ENCODE measurements around the gene NEK4.

Gene NEK4

DNA sequence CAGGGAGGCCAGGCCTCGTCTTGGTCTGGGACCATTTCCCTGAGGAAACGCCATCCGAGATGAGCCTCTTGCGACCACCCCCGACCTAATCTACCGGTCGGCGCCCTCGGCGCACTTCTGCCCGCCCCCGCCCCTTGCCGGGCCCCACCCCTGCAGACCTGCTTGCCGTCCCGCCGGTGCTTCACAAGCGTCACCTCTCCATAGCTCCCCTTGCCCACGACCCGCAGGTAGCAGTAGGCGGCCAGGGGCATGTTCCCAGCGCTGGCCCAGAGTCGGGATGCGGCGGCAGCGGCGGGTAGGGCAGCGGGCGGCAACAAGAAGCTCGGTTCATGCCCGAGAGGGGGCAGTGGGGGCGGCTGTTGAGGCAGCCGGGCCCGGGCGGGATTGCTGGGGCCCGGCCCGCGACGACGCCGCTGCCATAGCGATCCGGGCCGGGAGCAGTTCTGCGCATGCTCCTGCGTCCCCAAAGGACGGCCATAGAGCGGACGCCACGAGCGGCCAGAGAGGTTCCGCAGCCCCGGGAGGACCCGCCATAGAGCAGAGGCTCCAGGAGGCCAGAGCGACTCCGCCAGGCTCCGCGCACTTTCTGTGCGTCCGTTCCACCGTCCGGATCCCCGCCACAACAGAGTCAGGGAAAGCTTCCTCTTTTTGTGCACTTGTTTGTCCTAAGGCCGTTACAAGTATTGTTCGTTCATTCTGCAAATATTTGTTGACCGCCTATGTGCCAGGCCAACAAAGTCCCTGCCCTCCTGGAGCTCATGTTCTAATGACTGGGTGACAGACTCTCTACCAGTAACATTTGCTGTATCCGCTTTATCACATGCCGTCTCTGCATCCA lies at the start of gene NEK4:
Gene NEK4 (minus strand): TSS at position 445 of the 838 bp plus-strand sequence. CDS start 194 bp downstream, at position 251.
- peak; percentile 82 for DNase-seq (ENCODE audit: low read depth)

DNA sequence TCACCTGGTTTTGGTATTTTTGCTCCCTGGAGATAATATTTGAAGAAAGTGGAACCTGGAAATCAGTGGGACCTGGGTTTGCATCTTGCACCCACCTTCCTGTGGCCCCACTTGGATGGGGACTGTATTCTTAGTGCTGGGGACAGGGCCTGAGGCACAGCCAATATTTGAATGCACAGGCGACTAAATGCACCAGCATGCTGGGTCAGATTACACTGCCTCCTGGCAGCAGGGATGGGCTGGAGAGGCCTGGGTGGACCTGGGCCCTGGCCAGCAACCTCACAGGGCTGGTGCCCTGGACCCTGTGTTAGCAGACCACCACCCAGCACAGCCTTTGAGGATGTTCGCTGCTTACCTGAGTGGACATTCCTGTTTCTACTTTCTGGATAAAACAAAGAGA lies 49.2 kb upstream of the NEK4 start:
- DNase-seq (ENCODE audit: low read depth), result no peak

DNA sequence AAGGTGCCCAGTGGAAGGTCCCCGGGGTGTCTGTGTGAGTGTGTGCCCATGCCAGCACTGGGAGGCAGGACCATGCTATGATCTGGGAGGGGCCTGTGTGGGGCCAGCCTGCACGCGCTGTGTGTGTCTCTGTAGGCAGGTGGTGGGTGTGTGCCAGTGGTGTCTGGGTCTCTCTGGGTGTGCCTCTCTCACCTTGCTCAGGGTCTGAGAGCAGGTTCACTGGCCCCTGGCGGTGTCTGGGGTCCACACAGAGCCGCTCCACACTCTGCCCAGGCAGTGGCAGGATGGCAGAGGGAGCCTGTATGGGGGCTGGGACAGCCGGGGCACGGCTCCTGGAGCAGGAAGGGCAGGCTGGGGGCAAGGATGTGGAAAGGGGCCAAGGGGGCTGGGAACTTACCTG lies 47.1 kb upstream of the NEK4 start:
- no peak for DNase-seq (ENCODE audit: low read depth)

DNA sequence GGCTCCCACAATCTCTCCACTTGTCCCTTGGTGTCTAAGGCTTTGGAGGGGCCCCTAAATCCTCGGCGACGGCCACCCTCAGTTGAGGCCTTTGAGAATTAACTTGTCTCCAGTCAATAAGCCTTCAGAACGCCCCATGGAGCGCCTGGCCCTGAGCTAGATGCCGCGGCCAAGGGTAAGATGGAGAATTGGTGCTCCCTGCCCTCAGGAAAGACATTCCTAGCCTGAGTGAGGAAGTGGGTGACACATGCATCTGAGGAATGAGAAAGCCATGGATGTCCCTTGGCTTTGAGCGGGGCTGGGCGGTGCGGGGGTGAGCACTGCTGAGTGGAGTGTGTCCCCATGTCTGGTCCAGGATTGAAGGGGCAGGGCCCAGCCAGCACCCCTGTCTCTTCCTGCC lies 46.5 kb upstream of the NEK4 start:
- no peak for DNase-seq (ENCODE audit: low read depth)

DNA sequence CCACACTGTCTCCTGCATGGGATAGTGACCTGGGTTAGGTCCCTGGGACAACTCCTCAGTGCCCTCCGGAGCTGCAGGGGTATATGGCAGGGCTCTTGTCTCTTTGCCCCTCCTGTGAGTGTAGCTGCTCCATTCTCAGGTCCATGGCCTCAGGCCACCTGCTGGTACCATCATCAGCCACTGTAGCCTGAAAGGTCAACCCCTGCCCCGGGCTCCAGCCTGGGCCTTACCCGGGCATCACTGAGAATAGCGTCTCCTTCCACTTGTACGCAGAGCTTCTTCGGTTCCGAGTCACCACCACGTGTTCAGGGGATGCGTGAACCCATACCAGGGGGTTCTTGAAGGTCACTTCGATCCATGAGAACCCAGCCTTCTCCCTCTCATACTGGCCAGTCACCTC lies 45.9 kb upstream of the NEK4 start:
- no peak for DNase-seq (ENCODE audit: low read depth)

DNA sequence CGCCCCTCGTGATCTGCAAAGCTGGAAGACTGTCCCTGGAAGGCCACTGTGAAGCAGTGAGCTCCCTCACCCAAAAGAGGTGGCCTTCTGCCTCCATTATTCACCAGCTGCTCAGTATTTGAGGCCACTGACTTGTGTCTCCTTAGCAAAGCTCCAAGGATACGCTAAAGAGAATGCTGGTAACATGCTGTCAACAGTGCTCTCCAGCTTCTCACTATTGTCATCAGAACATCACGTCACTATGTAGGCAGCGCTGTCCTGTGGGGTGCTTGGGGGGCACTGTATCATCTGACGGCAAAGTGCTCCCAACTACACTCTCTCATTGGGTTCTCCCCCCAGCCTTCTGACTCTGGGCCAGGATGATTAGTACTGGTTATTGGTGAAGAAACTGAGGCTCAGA lies 45.5 kb upstream of the NEK4 start:
- no peak for DNase-seq (ENCODE audit: low read depth)

DNA sequence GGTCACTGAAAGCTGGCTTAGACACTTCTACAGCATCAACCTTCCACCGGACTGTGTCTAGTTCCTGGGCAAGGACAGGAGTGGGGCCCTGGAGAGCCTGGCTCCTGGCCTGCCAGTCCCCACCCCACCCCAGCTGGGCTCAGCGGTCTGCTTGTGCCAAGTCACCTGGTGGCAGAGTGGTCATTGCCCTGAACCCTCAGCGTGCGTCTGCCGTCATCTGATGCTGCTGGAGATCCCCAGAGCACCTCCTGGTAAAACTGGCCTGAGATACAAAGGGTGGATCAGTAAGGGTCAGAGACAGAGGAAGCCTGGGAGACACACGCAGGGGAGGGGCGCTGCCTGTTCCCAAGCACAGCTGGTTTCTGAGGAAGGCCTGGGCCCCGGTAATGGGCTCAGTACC lies 43.1 kb upstream of the NEK4 start:
- no peak for DNase-seq (ENCODE audit: low read depth)

DNA sequence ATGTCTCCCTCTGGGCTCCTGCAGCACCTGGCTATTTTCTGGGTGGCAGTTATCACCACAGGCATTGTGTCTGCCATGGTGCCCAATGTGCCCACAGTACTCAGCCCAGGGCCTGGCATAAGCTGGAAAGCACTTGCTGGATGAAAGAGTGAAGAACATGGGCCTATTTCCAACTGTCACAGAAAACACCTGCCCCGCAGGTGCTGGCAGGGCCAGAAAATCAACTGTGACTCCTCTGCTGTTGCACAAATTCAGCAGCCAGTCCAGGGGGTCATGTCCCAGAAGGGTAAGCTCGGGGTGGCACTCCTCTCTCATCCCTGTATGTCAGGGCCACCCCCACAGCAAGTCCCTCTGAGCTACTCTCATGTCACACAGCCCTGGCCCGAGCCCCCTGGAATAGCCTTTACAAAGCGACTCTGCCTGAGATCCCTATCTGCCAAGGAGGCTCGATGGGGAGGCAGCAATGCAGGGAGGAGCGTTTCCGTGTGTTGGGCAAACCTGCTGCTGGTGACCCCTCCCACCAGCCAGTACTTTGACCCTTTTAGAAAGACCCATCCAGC lies 40.8 kb upstream of the NEK4 start:
- DNase-seq (ENCODE audit: low read depth), result no peak

DNA sequence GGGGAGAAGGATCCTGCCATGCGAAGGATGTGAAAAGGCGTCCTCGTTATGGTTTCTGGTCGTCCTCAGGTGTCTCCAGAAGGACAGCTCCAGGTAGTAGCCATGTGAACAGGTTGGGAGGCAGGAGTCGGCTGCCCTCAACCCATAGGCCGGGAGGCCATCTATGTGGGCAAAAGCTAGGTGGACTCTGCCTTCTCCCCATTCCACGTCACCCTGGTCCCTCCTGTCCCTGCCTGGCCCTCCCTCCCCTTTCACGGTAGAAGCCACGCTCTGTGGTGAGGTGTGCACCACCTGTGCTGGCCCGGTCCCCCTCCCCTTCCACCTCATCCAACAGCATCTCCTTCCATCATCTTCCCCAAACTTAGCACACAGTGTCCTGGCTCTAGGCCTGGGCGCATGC lies 40.2 kb upstream of the NEK4 start:
- no peak for DNase-seq (ENCODE audit: low read depth)

DNA sequence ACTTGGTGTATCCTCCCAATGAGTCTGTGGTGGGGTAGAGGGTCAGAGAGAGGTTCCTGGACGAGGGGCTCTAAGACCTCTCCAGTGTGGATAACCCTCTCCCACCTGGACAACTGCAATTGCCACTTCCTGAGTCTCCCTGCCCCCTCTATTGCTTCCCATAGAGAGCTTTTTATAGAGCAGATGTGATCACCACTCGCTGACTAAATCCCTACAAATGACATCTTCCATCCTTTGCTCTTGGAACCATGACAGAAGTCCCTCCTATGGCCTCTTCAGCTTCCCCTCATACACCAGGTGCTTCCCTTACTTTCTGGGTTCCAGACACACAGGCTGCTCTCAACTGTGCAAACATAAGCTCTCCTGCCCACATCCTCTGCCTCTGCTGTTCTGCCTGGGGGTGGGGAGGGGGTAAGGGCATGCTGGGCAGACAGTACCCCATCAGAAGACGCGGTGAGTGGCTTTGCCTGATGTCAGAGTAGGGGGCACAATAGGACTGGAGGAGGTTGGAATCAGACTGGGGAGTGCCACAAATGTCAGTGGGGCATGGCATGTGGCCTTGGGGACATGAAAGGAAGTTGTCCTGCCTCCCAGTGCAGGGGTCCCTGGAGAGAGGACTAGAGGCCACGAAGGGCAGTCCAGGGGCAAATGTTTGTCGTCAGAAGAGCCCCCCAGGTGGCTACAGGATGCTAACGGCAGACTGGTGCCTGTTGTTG lies 39.1 kb upstream of the NEK4 start:
- DNase-seq (ENCODE audit: low read depth), result no peak

DNA sequence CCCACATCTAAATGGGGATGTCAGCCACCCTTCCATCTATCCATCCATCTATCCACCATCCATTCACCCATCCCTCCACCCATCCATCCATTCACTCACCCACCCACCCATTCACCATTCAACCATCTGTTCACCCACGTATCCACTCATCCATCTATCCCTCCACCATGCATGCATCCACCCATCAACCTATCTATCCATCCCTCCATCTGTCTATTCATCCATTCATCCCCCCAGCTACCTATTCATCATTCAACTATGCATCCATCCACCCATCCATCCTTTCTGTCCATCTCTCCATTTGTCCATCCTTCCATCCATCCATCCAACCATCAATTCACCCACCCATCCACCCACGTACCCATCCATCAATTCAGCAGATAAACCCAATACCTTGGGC lies 38.4 kb upstream of the NEK4 start:
- no peak for DNase-seq (ENCODE audit: low read depth)

DNA sequence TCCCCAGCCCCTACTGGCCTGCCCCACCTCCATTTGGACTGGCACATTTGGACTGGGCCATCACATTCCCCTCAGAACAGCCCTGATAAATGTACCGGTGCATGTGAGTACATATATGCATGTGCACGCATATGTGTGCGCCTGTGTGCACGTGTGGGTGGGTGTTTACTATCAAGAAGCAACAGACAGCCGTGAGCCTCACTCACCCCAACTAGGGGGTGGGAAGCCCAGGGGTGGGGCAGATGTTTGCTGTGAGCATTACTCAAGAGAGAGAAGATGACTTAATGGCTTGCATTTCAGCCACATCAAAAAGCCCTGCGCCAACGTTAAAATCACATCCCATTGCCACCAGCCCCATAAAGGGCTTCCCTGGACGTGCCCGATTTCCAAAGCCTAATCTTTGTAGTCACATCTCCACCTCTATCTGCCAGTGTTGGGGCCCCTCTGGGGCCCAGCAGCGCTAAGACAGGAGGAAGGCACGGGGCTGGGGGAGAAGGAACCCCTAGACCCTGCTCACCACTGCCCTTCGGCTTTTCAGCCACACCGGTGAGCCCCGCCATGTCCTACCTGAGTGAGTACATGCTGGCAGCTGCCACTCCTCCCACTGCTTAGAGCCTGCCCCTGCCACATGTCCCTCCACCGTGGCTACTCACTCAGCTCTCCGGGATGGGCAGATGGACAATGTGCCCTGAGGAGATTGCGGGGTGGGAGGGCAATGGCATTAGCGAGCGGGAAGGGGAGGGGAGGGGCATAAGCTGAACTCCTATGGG lies 34.7 kb upstream of the NEK4 start:
- no peak for DNase-seq (ENCODE audit: low read depth)

DNA sequence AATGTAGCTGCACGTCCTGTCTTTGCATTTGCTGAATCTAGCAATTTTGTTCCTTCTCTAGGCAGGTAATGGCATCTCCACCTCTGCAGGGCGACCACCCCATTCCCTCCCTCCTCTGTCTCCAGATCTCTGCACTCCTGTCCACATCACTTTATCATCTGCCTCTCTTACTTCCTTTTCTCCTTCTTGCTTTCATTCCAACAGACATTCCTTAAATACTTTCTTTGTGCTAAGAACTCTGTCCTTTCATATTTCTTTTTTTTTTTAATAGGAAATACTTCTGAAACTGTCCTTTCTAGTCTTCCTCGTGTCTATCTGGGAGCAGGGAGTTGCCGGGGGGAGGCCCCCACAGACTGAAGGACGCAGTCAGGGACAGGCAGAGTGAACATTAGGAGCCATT lies 31.1 kb upstream of the NEK4 start:
- DNase-seq (ENCODE audit: low read depth), result no peak

DNA sequence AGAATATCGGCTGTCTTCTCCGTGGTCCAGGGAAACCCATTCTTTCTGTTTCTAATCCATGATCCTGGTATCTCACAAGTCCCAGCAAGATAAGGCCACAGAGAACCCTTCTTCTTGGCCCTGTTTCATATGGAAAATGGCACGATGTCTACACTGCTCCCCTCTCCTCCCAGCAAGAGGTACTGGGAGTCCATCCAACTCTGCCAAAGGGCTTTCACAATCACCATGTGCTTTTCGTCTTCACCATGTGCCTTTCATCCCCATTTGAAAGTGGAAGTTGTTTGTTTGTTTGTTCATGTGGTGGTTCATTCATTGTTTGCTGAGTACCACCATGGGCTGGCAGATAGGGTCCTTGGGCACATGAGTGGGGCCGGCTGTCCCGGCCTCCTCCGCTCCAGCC lies 29.3 kb upstream of the NEK4 start:
- DNase-seq (ENCODE audit: low read depth), result no peak

DNA sequence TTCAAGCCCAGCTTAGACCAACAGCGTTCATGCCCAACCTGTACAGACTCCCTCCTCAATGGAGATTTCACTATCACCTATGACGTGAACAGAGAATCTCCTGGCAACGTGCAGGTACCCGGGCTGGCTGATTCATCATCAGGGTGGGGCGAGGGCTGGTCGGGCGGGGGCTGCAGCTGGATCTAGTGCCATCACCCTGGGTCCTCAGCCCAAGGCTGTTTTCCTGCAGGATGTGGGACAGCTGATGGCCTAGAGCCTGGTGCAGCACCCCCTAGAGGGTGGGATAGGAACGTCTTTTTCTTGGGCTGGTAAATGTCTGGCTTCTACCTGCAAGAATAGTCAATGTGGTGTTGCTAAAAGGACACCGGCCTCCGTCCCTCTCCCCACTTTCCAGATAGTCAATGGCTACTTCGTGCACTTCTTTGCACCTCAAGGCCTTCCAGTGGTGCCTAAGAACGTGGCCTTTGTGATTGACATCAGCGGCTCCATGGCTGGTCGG lies 28.3 kb upstream of the NEK4 start:
- DNase-seq (ENCODE audit: low read depth), result no peak

DNA sequence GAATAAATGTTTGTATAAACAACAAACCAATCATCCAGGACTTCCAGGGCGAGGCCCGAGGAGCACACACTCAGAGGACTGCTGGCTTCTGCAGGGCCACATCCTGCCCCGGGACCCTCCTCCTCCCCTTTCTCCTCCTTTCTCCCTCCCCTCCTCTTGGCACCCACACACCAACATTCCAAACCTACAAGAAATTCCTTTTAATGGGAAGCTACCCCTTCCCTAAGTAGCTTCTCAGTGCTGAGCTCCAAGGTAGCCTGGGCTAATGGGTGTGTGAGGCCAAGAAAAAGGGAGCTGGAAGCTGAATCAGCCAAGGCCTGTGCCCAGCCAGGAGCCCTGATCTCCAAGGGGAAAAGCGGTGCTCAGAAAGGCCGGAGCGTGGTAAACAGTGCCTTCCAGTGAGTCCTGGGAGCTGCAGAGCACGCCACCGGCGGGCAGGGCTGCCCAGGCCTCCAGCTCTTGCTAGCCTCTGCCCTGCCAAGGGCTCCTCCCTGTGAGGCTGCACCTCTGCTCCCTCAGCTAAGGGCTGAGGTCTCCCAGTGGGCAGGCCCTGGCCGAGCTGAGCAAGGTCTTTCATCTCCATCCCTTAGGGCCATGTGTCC lies 27.7 kb upstream of the NEK4 start:
- no peak for DNase-seq (ENCODE audit: low read depth)

DNA sequence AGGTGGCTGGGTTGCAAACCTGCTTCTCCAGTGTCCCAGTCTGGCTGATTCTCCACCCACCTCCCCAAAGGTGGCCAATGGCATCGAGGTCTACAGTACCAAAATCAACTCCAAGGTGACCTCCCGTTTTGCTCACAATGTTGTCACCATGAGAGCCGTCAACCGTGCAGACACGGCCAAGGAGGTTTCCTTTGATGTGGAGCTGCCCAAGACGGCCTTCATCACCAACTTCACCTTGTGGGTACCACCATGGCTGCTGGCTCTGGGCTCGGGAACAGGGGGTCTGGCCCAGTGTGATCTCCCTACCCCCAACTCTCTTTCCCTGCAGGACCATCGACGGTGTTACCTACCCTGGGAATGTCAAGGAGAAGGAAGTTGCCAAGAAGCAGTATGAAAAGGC lies 25.7 kb upstream of the NEK4 start:
- no peak for DNase-seq (ENCODE audit: low read depth)

DNA sequence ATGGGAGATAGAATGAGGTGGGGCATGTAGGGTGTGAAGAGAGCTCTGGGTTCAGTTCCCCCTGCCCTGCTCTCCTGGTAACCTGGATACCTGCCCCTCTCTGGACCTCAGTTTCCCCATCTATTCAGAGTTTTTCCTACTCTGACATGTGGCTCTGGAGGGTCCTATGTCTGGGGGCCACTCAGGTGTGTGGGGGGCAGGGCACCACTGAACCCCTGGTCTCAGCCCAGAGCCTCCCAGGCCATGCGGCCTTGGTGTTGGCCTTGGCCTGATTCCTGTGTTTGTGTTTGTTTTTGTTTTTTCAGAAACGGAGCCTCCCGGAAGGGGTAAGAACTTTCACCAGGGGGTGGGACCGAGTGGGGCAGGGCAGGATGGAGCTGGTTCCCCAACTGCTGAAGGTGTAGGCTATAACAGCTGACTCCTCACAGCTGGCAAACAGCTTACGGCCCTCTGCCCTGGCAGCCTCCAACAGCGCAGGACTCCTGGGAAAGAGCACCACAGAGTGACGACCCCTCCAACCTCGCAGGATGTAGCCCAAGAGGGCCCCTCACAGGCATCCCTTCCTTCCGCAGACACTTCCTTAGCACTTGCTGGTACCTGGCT lies 24.7 kb upstream of the NEK4 start:
- no peak for DNase-seq (ENCODE audit: low read depth)

DNA sequence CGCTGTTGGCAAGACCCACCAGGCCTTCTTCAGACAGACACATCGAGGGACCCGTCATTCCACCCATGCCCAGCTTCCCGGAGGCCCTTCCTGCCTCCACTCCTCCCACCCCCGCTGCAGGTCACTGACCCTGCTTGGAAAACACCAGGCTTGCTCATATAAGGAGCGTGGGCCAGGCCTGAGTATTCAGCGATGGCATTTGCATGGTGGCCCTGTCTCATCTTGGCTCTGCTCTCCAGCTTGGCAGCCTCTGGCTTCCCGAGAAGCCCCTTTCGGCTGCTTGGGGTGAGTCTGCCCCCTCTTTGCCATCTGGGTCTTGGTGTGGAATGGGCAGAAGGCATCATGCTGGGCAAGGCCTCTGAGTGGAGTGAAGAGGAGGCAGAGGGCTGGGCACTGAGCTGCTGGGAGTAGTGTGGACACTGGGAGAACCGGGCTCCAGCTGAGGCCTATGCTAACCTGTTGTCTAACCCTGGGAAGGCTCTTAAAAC lies 23.9 kb upstream of the NEK4 start, which contains the start of gene ITIH3:
Gene ITIH3 (plus strand): TSS at position 185 of the 488 bp plus-strand sequence. CDS start 8 bp downstream, at position 193.
- no peak for DNase-seq (ENCODE audit: low read depth)

DNA sequence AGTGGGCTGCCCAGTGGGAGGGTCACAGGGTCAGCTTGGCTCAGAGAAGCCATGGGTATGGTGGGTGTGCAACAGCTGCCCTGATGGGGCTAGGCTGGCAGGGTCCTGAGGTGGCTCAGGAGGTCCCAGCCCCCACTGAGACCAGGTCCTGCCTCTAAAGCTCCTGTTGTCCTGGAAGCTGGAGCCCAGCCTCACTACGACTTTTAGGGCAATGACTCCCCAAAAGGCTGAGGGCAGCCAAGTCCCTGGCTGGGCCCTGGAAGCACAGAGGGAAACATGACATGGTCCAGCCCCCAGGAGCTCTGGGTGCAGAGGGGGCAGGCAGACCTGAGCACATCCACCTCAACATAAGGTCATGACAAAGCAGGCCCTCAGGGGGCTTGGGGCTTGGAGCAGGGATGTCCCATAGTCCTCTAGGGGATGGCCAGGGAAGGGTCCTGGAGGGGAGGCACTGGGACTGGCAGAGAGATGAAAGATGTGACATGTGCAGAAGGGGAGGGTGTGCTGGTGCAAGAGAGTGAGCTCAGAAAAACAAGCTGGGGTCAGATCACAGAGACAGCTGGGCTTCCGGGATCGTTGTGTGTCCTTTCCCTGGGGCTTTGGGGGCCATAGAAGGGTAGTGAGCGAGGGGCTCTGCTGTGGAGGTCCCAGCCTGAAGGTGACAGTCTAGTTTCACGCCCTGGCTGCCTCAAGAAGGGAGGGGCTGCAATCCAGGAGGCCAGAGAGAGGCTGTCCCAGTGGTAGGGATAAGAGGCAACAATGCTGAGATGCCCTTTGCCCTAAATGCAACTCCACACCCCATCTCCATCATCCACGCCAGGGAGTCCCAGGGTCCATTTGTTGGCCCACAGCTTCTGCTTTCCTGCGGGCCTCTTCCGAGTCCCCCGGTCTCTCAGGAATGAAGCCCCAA lies 23.2 kb upstream of the NEK4 start:
- DNase-seq (ENCODE audit: low read depth), result no peak

Measured in fibroblast of the conjunctiva (primary cell).